ENCODE data around the gene PIK3CB.

The PIK3CB gene

GRCh38 chr3:138873471-138874278, 38.9 kb upstream of the PIK3CB start:
- H3K27ac ChIP-seq (ENCODE audit: low read length), result no peak overlapping the region
- H3K79me2 ChIP-seq (ENCODE audit: low read length), result no peaks in the 10 kb centered on the region
- H3K4me1 ChIP-seq (ENCODE audit: low read length), result no peaks in the 10 kb centered on the region
- no peaks in the 10 kb centered on the region for H3K9me2 ChIP-seq (replicated peaks; ENCODE audit: insufficient read depth, low read length)
- H3K4me2 ChIP-seq (ENCODE audit: low read depth, low read length), result no peak overlapping the region
- TF ChIP-seq EZH2phosphoT487 (IDR thresholded peaks at IDR 0.05; ENCODE audit: low read length) (no peak), CTCF (IDR thresholded peaks at IDR 0.05; ENCODE audit: low read length) (no peak), EZH2 (optimal IDR thresholded peaks at IDR 0.05; ENCODE audit: low read depth, low read length) (no peak)
- H4K20me1 ChIP-seq (ENCODE audit: insufficient read depth, low read length), result no peaks in the 10 kb centered on the region
- no peaks in the 10 kb centered on the region for H3K9me3 ChIP-seq (replicated peaks; ENCODE audit: insufficient read depth, low read length)
- H3K27me3 ChIP-seq (replicated peaks; ENCODE audit: insufficient read depth, low read length), result no peaks in the 10 kb centered on the region
- H3K36me3 ChIP-seq (replicated peaks; ENCODE audit: insufficient read depth, low read length), result no peaks in the 10 kb centered on the region
- no peak for DNase-seq
- no peak overlapping the region for H3K4me3 ChIP-seq (ENCODE audit: low read length)
- no peak overlapping the region for H3K9ac ChIP-seq (ENCODE audit: low read length)
- no peaks in the 10 kb centered on the region for H3F3A ChIP-seq (ENCODE audit: insufficient read depth, low read length)
- H2AFZ ChIP-seq (ENCODE audit: low read length), result no peak overlapping the region

GRCh38 chr3:138872632-138873031, 37.9 kb upstream of the PIK3CB start:
- Histone ChIP-seq H3K9me2 (replicated peaks; ENCODE audit: insufficient read depth, low read length) (no peaks in the 10 kb centered on the region), H4K20me1 (ENCODE audit: insufficient read depth, low read length) (no peaks in the 10 kb centered on the region)
- no peak for TF ChIP-seq EZH2 (optimal IDR thresholded peaks at IDR 0.05; ENCODE audit: low read depth, low read length)
- no peak for TF ChIP-seq CTCF (IDR thresholded peaks at IDR 0.05; ENCODE audit: low read length)
- no peak for TF ChIP-seq EZH2phosphoT487 (IDR thresholded peaks at IDR 0.05; ENCODE audit: low read length)

GRCh38 chr3:138867996-138868395, 33.3 kb upstream of the PIK3CB start:
- Histone ChIP-seq H3K27me3 (replicated peaks; ENCODE audit: insufficient read depth, low read length) (no peaks in the 10 kb centered on the region), H3K9ac (ENCODE audit: low read length) (no peak overlapping the region), H3K79me2 (ENCODE audit: low read length) (no peaks in the 10 kb centered on the region), H4K20me1 (ENCODE audit: insufficient read depth, low read length) (no peaks in the 10 kb centered on the region), H3K4me1 (ENCODE audit: low read length) (no peaks in the 10 kb centered on the region), H3K36me3 (replicated peaks; ENCODE audit: insufficient read depth, low read length) (no peaks in the 10 kb centered on the region), H3K4me3 (ENCODE audit: low read length) (no peak overlapping the region), H3K27ac (ENCODE audit: low read length) (no peak overlapping the region), H2AFZ (ENCODE audit: low read length) (no peak overlapping the region), H3K9me2 (replicated peaks; ENCODE audit: insufficient read depth, low read length) (no peaks in the 10 kb centered on the region), H3K9me3 (replicated peaks; ENCODE audit: insufficient read depth, low read length) (no peaks in the 10 kb centered on the region), H3K4me2 (ENCODE audit: low read depth, low read length) (no peak overlapping the region), H3F3A (ENCODE audit: insufficient read depth, low read length) (no peaks in the 10 kb centered on the region)
- no peak for DNase-seq
- TF ChIP-seq EZH2phosphoT487 (IDR thresholded peaks at IDR 0.05; ENCODE audit: low read length), result no peak
- TF ChIP-seq EZH2 (optimal IDR thresholded peaks at IDR 0.05; ENCODE audit: low read depth, low read length), result no peak
- TF ChIP-seq CTCF (IDR thresholded peaks at IDR 0.05; ENCODE audit: low read length), result no peak

More at GRCh38 chr3:138872632-138873031, 37.9 kb upstream of the PIK3CB start:
- no peak for DNase-seq
- Histone ChIP-seq H2AFZ (ENCODE audit: low read length) (no peak overlapping the region), H3K36me3 (replicated peaks; ENCODE audit: insufficient read depth, low read length) (no peaks in the 10 kb centered on the region), H3K27ac (ENCODE audit: low read length) (no peak overlapping the region), H3K4me2 (ENCODE audit: low read depth, low read length) (no peak overlapping the region), H3K9ac (ENCODE audit: low read length) (no peak overlapping the region), H3K4me1 (ENCODE audit: low read length) (no peaks in the 10 kb centered on the region), H3K27me3 (replicated peaks; ENCODE audit: insufficient read depth, low read length) (no peaks in the 10 kb centered on the region), H3K79me2 (ENCODE audit: low read length) (no peaks in the 10 kb centered on the region), H3K4me3 (ENCODE audit: low read length) (no peak overlapping the region), H3K9me3 (replicated peaks; ENCODE audit: insufficient read depth, low read length) (no peaks in the 10 kb centered on the region), H3F3A (ENCODE audit: insufficient read depth, low read length) (no peaks in the 10 kb centered on the region)
